SHP77 treated with DMSO at 0.1 percent for 48 hours (cell line): ENCODE measurements around the gene AVP.

Experiments
- DNase-seq: peaks from one replicate; lab custom pipeline; 2025; lab: John Stamatoyannopoulos, UW

AVP gene

DNA sequence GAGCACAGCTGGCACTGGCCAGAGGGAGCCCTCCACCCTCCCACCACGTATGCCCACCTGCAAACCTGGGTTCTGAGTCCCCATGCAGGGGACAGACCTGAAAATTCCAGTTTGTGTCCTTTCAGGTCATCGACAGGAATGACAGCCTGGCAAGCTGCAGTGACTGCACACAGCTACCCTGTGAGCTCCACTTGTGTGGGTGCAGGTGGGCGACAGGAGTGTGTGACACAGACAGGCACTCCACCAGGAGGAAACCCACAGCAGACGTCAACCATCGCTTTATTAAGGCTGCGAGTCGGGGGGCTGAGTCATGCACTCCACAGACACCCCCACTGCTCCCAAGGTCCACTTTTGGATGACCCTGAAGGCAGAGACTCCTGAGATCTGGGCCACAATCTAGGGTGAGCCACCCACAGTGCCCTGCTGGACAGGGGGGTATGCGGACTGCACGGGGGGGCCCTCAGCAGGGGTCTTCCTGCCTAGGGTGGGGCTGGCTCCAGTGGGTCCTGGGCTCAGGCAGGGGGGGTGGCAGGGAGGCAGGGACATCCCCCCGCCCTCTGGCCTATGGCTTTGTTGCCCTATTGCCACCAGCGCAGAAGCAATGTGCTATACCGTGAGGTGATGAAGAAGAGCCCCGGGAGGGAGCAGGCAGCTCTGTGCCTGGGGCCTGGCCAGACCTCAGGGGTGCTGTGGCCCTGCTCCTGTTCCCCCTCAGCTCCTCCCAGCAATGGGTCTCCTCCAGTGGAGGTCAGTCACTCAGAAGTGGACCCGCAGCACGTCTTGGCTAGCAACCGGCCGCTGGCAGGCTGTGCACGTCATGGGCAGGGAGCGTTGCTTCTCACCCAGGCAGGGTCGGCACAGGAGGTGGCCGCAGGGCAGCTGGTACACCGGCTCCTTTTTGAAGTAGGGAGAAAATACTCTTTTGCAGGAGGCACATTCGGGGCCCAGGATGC, 25.1 kb upstream of the AVP start:
- no peak for DNase-seq

DNA sequence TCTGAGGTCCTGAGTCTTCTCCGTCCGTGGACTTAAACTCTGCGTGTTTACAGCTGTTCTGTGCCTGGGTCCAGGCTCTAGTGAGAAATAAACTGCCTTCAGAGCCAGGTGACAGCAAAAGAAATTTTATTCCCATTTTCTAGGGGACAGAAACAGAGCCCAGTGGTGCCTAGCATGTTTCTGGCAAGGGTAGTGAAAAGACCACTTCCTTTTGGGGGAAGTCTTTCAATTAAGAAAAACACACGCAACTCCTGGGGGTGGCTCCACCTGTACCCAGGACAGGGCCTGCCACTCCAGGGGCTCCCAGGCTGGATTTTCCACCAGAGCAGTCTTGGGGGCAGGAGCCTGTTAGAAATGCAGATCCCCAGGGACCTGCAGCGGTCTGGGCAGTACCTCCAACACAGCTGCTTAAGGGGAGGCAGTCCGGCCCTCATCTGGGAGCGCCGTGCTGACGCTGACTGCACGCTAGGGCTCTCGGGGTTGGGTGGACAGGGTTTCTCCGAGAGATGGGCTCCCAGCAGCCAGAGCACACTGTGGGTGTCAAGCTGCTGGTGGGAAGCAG, 23.0 kb upstream of the AVP start:
- no peak for DNase-seq

DNA sequence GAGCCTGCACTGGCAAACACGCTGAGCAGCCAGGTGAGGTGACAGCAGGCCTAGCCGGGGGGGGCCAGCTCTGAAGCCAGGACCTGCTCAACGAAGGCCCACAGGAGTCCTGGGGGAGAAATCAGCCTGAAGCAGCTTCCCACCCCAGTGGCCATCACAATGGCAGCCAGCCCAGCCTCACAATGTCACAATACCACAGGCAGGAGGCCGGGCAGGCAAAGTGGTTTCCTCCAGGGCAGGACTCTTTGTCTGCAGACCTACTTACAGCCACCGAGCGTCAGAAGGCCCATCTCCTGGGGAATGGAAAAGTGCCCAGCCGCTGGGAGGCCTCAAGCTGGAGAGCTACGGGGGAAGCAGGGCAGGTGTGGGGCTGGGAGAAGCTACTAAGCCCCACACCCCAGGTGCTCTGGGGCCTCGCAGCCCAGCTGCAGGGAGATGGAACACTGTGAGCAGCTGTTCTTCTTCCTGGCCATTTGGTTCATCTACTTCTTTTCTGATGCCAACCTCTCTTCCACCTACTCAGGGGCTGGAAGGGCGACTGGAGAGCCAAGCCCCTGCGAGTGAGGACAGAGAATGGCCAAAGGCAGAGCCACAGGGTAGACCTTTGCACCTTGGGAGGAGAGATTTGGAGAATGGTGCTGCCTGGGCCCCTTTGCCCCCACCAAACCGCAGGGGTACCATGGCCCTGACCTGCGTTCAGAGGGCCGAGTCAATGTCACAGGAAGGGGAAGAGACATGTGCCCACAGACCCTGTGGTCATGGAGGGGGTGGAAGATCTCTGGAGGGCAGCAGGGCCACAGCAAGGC, 22.3 kb upstream of the AVP start:
- DNase-seq: no peak

DNA sequence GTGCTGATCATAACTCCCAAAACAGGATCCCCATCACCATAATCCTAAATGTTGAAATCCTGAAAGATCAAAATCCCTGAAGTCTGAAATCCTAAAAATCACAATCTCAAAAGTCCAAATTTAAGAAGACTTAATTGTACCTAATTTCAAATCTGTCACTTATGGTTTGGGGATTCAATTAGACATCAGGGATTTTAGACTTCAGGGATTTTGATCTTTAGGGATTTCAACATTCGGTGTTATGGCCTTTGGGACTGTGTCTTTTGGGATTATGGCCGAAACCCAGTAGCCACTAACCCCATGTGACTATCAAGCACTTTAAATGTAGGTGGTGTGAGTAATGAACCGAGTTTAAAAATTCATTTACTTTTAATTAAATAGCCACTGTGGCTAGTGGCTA, 21.7 kb upstream of the AVP start:
- DNase-seq: no peak

DNA sequence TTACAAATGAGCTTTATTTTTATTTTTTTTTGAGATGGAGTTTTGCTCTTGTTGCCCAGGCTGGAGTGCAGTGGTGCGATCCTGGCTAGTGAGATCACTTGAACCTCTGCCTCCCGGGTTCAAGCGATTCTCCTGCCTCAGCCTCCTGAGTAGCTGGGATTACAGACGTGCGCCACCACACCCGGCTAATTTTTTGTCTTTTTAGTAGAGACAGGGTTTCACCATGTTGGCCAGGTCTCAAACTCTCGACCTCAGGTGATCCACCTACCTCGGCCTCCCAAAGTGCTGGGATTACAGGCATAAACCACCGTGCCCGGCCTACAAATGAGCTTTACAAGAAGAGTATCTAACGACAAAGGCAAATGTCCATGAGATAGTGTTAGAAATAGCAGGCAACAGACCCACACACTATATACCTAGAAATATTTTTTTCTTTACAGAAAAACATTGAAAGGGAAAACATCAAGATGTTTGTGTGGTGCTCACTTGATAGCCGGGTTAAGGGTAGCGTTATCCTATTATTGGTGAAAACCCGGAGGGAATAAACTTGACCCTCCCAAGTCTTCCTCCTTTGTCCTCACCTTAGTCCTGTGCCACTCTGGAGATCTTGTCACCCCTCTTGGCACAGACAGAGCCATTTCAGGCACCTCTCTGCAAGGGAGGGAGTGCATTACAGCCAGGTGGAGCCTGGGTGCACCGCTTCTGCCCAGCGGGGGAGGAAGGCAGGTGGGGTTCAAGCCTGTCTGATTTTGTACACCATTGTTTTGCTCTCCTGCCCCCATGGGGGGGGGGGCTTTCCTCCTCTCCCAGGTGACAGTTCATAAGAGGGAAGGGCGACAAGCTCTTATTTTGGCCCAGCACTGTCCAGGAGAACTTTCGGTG, 21.0 kb upstream of the AVP start:
- no peak for DNase-seq

DNA sequence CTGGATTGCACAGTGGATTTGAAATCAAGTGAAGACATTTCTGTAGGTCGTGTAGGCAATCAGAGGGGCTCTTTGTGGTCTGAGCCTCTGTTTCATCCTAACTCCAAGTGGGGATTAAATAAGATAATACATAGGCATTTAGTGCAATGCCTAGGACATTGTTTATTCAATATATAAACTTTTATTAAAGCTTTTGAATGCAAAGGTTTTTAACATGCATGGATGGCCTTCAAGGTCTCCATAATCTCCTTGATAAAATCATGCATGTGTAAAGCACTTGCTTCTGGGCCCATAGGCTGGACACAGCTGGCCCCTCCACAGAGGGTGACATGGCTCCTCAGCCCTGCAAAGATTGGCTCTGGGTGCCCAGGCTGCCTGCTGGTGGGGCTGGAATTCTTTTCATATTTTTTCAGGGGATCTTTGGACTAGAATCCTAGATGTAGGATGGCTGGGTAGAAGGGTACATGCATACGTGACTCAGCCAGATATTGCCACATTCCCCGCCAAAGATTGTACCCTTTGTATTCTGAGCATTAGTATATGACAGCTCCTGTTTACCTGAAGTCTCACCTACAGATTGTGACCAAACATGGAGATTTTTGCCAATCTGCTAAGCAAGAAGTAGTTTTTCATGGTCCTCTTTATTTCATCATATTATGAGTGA, 19.0 kb upstream of the AVP start:
- no peak for DNase-seq

DNA sequence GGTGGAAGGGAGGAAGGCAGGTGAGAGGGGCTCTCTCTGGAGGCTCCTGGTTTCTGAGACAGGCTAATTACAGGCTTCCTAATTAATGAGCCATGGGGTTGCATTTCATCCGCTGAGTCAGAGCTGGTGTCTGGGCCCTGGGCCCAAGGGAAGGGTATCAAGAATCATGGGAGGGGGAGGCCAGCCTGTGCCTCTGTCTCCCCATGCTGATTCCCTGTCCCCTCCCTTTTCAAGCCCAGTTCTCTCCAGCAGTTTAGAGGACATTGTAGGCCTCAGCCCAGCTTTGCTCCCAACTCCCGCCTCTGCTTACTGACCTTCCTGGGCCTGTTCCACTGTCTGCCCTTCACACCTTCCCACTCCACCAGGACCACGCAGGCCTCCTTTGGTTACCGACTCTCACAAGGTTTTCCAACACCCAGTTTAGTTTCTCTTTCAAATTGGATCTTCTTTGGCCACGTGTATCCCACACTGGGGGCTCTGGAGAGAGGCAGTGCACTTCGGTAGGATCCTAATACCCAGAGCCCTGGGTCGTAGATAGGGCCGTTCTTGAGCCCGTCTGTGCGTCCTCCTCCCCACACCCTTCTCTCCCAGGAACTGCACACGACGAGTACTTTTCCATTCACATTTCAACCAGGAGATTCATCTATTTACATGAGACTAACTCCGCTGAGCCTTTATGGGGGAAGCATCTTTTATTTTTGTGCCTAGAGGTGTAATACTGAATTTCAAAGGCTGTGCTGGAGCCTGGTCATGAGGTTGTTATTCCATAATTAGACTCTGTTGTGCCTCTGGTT, 18.2 kb upstream of the AVP start:
- no peak for DNase-seq

DNA sequence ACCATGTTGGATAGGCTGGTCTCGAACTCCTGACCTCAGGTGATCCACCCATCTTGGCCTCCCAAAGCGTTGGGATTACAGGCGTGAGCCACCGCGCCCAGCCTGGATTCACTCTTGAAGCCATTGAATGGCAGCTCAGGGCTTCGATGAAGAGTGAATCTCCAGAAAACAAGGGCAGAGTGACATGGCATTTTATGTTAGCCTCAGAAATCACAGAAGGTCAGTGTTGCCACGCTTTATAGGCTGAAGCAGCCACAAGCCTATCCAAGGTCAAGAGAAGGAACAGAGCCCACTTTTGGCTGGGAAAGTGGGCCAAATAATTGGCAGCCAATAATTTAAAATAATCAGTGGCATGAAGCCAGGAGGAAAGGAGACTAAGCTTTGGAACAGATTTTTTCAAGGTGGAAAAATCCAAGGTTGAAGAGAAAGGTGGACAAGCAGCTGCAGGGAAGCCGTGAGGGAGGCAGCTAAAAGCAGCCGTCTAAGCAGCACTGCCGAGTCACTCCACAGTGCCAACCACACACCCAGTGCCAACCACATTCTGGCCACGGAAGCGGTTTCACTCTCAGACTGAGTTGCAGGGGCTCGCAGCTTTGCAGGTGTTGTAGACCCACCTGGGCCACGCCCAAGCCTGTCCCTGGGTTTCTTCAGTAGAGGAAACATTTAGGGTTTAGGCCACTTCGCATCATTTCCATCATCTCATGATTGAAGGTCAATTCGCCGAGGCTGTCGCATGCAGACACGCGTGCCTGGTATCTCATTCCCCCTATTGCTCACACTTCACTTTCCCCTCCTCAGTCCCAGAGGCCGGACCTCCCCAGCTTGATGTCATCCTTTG, 17.4 kb upstream of the AVP start:
- no peak for DNase-seq

DNA sequence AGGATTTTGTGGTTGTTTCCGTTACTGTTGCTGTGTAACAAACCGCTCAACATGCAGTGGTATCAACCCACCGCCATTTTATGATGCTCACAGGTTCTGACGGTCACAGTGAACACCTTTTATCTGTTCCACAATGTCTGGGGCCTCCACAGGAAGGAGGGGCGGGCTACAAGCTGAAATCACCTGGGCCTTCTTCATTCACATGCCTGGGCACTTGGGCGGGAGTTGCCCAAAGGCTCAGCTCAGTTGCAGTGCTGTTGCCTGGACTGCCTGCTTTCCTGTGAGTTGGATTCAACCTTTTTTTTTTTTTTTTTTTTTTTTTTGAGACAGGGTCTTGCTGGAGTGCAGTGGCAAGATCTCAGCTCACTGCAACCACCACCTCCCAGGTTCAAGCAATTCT, 16.7 kb upstream of the AVP start:
- no peak for DNase-seq

DNA sequence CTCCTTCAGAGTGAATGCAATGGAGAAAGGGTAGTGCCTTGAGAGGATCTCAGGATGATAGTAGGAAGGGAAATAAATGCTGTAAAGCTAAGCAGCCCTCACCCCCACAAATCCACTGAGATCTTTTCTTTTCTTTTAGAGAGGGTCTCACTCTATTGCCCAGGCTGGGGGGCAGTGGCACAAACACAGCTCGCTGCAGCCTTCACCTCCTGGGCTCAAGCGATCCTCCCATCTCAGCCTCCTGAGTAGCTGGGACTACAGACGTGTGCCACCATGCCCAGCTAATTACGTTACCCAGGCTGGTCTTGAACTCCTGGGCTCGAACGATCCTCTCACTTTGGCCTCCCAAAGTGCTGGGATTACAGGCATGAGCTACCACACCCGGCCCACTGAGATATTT, 16.0 kb upstream of the AVP start:
- no peak for DNase-seq

DNA sequence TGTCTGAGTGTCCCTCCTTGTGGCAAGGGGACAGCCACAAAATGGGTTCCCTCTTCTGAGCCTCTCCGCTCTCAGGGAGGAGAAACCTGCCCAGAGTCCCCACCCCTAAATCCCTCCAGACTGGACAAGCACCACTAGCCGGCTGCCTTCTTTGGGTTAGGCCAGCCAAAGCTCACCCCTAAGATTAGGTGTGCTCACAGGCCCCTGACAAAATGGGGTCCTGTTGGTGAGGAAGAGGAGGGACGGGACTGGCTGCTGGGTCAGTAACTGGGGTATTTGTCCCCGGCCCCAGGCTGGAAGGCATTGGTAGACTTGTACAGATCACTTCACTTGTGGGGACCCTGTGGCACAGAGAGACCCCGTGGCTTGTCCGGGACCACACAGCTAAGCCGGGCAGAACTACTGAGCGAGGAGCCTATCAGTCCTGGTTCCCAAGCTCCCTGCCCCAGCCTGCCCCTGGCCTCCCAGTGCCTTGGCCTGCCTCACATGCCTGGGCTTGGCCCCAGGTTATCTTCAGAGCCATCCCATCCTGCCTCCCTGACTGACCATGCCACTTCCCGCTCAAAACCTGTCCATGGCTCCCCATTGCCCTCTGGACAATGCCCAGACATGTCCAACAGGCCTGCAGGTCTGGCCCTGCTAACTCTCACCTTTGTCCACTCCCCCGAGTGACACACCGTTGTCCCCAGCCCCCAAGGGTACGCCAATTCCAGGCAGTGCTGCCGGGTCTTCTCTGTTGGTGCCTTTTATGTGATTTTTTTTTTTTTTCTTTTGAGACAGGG, 10.5 kb upstream of the AVP start:
- DNase-seq: no peak

DNA sequence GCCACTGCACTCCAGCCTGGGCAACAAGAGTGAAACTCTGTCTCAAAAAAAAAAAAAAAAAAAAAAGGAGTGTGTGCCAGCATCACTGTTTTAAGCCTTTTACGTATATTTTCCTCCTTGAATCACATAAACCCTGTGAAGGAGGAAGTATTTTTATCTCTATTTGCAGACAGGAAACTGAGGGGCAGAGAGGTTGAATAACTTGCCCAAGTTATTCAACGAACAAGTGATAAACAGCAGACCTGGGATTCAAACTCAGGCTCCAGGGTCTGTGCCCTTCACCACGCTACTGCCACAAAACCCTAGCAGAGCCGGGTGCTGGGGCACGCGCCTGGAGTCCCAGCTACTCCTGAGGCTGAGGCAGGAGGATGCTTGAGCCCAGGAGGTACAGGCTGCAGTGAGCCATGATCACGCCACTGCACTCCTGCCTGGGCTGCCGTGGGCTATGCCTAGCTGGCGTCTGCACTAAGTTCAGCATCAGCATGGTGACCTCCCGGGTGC, 9.4 kb upstream of the AVP start:
- no peak for DNase-seq

DNA sequence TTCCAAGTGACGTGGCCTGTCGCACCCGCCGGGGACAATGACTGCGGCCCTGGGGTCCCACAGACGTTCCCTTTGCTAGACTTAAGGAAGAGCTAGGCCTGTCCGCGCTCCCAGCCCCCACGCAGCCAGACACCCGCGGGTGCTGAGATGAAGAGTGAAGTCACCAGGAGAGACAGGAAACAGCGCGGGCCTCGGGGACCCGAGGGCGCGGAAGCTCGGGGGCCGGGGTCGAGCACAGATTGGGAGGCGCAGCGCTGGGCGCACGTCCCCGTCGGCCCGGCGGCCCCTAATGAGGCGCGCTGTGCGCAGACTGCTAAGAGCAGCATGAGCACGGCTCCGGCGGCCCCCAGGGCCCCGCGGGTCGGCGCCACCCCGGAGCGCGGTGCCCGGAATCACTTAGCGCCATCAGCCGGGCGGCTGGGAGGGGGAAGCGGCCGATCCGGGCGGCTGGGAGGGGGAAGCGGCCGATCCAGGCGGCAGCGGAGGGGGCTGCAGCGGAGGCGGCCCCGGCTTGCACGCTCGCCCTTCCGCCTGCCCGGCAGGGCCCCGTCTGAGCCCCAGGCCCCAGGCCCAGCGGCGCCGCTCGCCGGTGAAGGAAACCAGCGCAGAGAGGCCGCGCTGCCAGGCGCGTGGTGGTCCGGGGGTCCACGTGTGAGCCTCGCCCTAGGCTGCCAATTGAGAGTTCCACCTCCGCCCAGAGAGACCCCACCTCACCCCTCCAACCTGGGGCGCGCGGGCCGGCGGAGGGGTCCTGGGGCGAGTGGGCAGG, 8.3 kb upstream of the AVP start:
- no peak for DNase-seq

DNA sequence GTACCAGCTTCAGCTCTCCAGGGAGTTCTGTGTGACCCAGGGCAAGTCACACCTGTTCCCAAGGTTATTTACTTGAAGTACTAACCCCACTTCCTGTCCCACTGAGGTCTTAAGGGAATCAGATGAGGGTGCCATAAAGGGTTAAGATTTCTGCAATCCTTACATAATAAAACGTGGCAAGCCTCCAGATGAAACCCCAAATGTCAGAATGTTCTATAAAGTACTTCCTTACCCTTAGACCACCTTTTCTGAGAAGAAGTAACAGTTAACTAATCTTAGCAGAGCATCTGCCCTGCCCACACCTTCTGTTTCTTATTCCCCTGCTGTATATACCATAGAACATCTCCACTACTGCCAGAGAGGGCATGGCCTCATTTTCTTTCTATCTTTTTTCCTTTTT, 6.0 kb upstream of the AVP start:
- no peak for DNase-seq

DNA sequence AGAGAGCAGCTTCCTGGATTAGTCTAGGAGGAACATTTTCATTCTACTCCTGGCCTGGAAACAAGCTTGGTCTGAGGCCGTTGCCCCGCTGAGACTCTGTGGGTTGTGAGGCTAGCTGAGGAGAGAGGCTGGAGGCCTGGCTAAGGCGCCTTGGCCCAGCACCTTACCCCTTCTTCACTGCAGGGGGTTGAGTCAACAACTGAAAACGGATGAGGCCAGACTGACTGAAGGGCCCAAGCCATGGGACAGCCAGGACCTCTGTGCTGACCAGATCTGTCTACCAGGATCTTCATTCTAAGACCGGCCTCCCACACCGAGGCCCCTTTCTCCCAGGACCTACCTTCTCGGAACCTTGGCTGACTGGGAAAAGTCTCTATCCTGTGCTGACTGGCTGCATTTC, 3.5 kb upstream of the AVP start:
- no peak for DNase-seq

DNA sequence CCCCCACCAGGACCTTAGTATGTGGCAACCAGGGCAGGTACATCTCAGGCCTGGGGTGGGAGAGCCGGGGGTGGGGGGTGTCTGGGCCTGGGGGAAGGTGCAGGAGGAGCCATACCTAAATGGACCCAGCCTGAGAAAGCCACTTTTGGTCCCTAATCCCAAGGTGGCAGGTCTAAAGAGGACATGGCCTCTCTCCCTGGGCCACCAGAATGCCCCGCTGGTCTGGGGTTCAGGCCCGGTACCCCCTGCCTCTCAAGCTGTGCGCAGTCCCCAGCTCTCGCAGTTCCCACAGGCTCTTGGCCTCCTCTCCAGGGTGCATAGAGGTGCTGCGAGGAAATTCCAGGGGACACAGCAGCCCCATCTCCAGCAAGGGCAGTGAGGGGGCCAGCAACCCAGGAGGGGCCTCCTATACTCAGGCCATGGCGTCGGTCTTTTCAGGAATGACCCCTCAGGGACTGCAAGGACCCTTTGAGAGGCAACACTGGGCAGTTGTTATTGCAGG, 1.1 kb upstream of the AVP start:
- no peak for DNase-seq

DNA sequence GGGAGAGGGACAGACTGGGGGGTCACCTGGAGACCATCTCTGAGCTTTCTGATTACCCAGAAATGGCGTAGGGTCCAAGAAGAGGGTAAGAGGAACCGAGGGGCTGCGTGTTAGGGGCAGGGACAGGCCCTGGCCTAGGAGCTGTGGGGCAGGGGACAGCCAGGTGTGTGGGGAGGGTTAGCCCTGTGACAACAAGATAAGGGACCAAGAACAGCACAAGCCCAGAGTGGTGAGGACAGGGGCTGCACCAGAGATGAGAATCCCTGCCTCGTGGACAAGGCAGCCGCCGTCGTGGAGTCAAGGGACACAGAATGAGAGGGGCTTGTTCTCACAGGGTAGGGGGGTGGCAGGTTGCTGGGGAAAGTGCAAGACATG, 449 bp upstream of the AVP start:
- no peak for DNase-seq
